ENCODE data around the gene METTL4. TPM values are rescaled to one million over a fixed set of nuclear protein-coding genes. Genes with fewer than 3 reads are reported as not detected.

METTL4 gene
- total RNA-seq, 1 experiment from 2014 or later, result 20.1 TPM

- DNase-seq, result no peak
- Mint-ChIP-seq H3K27me3 (ENCODE audit: insufficient read depth, unreplicated experiment) (peaks cover 2% of the 10 kb centered on the region), H3K27ac (ENCODE audit: unreplicated experiment) (no peak overlapping the region), H3K4me1 (ENCODE audit: low read depth, unreplicated experiment) (peaks cover 9% of the 10 kb centered on the region), H3K9me3 (ENCODE audit: unreplicated experiment) (no peaks in the 10 kb centered on the region), H3K4me3 (ENCODE audit: unreplicated experiment) (no peak overlapping the region), H3K36me3 (ENCODE audit: insufficient read depth, unreplicated experiment) (no peaks in the 10 kb centered on the region)
- Histone ChIP-seq H3K4me3 (ENCODE audit: low read depth, low read length) (no peak overlapping the region), H3K9me3 (no peaks in the 10 kb centered on the region), H3K27me3 (replicated peaks; ENCODE audit: control insufficient read depth, insufficient read depth, low read length) (no peaks in the 10 kb centered on the region), H3K36me3 (ENCODE audit: control insufficient read depth, insufficient read depth, low read length) (no peaks in the 10 kb centered on the region), H3K4me1 (no peaks in the 10 kb centered on the region)
- intact Hi-C loops (cut with micrococcal nuclease; ENCODE audit: unreplicated experiment), result no loop called here
- CTCF ChIA-PET, result no interaction called here
- POLR2A ChIA-PET, result no interaction called here
- no TSS peak for BruUV-seq (replicated peaks)
- TF ChIP-seq CTCF (IDR thresholded peaks at IDR 0.05; ENCODE audit: insufficient read depth in 1 of 2, low read depth in 1 of 2, low read length in 1 of 2, severe bottlenecking in 1 of 2, unreplicated experiment in 1 of 2), result no peak
Observed at GRCh38 chr18:2515171-2515787, 56.0 kb downstream of the METTL4 start.

GRCh38 chr18:2513616-2514015 is 57.7 kb downstream of the METTL4 start:
- H3K27me3 Mint-ChIP-seq (ENCODE audit: insufficient read depth, unreplicated experiment), result peaks cover 2% of the 10 kb centered on the region
- no peak overlapping the region for H3K27ac Mint-ChIP-seq (ENCODE audit: unreplicated experiment)
- H3K9me3 ChIP-seq, result no peaks in the 10 kb centered on the region
- H3K9me3 Mint-ChIP-seq (ENCODE audit: unreplicated experiment), result no peaks in the 10 kb centered on the region
- intact Hi-C loops (cut with micrococcal nuclease; ENCODE audit: unreplicated experiment), result no loop called here
- no TSS peak for BruUV-seq (replicated peaks)
- ChIA-PET CTCF (no interaction called here), POLR2A (no interaction called here)
- H3K27me3 ChIP-seq (replicated peaks; ENCODE audit: control insufficient read depth, insufficient read depth, low read length), result no peaks in the 10 kb centered on the region
- H3K36me3 Mint-ChIP-seq (ENCODE audit: insufficient read depth, unreplicated experiment), result no peaks in the 10 kb centered on the region
- no peak for DNase-seq
- H3K4me1 ChIP-seq, result no peaks in the 10 kb centered on the region
- H3K36me3 ChIP-seq (ENCODE audit: control insufficient read depth, insufficient read depth, low read length), result no peaks in the 10 kb centered on the region
- H3K4me1 Mint-ChIP-seq (ENCODE audit: low read depth, unreplicated experiment), result peaks cover 9% of the 10 kb centered on the region
- H3K4me3 Mint-ChIP-seq (ENCODE audit: unreplicated experiment), result no peak overlapping the region
- H3K4me3 ChIP-seq (ENCODE audit: low read depth, low read length), result no peak overlapping the region
- TF ChIP-seq CTCF (IDR thresholded peaks at IDR 0.05; ENCODE audit: insufficient read depth in 1 of 2, low read depth in 1 of 2, low read length in 1 of 2, severe bottlenecking in 1 of 2, unreplicated experiment in 1 of 2), result no peak

GRCh38 chr18:2512059-2512458 is 59.2 kb downstream of the METTL4 start:
- Mint-ChIP-seq H3K4me3 (ENCODE audit: unreplicated experiment) (no peak overlapping the region), H3K27me3 (ENCODE audit: insufficient read depth, unreplicated experiment) (peaks cover 2% of the 10 kb centered on the region), H3K4me1 (ENCODE audit: low read depth, unreplicated experiment) (peaks cover 9% of the 10 kb centered on the region), H3K27ac (ENCODE audit: unreplicated experiment) (no peak overlapping the region), H3K36me3 (ENCODE audit: insufficient read depth, unreplicated experiment) (no peaks in the 10 kb centered on the region), H3K9me3 (ENCODE audit: unreplicated experiment) (no peaks in the 10 kb centered on the region)
- no TSS peak for BruUV-seq (replicated peaks)
- no peak overlapping the region for H3K4me3 ChIP-seq (ENCODE audit: low read depth, low read length)
- no peaks in the 10 kb centered on the region for H3K4me1 ChIP-seq
- DNase-seq, result no peak
- CTCF ChIA-PET, result no interaction called here
- no peaks in the 10 kb centered on the region for H3K36me3 ChIP-seq (ENCODE audit: control insufficient read depth, insufficient read depth, low read length)
- POLR2A ChIA-PET, result no interaction called here
- H3K9me3 ChIP-seq, result no peaks in the 10 kb centered on the region
- TF ChIP-seq CTCF (IDR thresholded peaks at IDR 0.05; ENCODE audit: insufficient read depth in 1 of 2, low read depth in 1 of 2, low read length in 1 of 2, severe bottlenecking in 1 of 2, unreplicated experiment in 1 of 2), result no peak
- intact Hi-C loops (cut with micrococcal nuclease; ENCODE audit: unreplicated experiment), result no loop called here
- H3K27me3 ChIP-seq (replicated peaks; ENCODE audit: control insufficient read depth, insufficient read depth, low read length), result no peaks in the 10 kb centered on the region

Data from Caco-2 (cell line).